Uterus (tissue), 2 donors: ENCODE results near the gene HOMEZ.

Source experiments
- CTCF ChIP-seq, 4 experiments: fragments of 200-600 bp in 2 of 4; fragments of 450-650 bp in 2 of 4; sonication (generic) in 2 of 4; IDR thresholded peaks; one replicate each; pipeline ENCODE4 v1.5.1; 2016 to 2019; ENCODE audit warnings: antibody characterized with exemption in 4 of 4, mild to moderate bottlenecking in 2 of 4, moderate library complexity in 1 of 4
- POLR2A ChIP-seq, 2 donors: fragments of 450-650 bp; IDR thresholded peaks; one replicate each; pipeline ENCODE4 v1.6.1; 2016; ENCODE audit warnings: antibody characterized with exemption in 2 of 2, mild to moderate bottlenecking in 1 of 2, moderate library complexity in 1 of 2

- no peak for TF ChIP-seq CTCF (IDR thresholded peaks at IDR 0.05)
- TF ChIP-seq POLR2A (IDR thresholded peaks at IDR 0.05): no peak
Measured at GRCh38 chr14:23249824-23250223, 36.1 kb downstream of the HOMEZ start.
